NCI-H69 (cell line): ENCODE measurements around the gene OTX2.

Source experiments
- DNase-seq: peaks from one replicate; lab custom pipeline; 2025; lab: John Stamatoyannopoulos, UW

The OTX2 gene

DNA sequence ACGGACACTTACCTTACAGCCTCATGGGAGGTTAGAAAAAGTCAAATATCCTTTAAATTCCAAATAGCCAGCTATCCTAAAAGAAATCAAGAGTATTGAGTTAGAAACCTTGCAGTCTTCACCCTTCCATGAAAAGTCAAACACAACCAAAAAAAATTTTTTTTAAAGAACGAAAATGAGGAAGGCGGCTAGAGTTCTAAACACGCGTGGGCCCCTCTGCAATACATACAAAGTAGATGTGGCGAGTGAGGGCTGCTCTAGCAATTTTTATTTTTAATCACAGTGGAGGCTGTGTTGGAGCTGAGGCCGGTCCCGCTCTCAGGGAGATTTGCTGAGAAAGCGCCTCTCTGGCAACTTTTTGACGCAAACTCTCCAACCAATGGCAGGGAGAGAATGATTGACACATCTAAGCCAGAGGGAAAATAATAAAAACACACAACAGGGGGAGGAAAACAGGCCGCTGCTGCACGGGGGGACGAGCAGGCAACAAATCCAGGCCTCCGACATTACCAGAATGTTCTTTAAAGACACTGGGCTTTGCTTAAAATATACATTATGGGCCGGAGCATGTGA lies at the start of gene OTX2:
OTX2 (minus strand) TSS at position 333 of the 573 bp plus-strand sequence. CDS start 5,023 bp downstream, outside the sequence.
- DNase-seq = no peak

DNA sequence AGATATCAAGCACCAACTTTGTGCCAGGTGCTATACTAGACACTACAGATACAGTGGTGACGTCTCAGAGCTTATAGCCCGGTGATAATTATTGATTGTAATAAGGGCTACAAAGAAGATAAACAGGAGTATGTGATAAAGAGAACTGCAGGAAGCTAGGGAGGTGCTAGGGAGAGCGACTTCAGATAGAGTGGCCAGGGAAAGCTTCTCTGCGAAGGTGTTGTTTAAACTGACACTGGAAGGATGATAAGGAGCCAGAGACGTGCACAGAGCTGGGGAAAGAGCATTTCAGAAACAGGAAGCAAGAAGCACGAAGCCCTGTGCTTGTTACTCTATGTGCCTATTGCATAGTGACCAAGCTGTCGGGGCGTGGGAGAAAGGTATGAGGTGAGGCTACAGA lies 48.1 kb upstream of the OTX2 start:
- DNase-seq = no peak

GRCh38 chr14:56857216-56857615 lies 46.9 kb upstream of the OTX2 start:
- no peak for DNase-seq

- DNase-seq = peak; percentile 97
These were observed 45.7 kb upstream of the OTX2 start for GRCh38 chr14:56855891-56856461.

GRCh38 chr14:56854325-56854724 lies 44.0 kb upstream of the OTX2 start:
- peak; percentile 96 for DNase-seq

DNA sequence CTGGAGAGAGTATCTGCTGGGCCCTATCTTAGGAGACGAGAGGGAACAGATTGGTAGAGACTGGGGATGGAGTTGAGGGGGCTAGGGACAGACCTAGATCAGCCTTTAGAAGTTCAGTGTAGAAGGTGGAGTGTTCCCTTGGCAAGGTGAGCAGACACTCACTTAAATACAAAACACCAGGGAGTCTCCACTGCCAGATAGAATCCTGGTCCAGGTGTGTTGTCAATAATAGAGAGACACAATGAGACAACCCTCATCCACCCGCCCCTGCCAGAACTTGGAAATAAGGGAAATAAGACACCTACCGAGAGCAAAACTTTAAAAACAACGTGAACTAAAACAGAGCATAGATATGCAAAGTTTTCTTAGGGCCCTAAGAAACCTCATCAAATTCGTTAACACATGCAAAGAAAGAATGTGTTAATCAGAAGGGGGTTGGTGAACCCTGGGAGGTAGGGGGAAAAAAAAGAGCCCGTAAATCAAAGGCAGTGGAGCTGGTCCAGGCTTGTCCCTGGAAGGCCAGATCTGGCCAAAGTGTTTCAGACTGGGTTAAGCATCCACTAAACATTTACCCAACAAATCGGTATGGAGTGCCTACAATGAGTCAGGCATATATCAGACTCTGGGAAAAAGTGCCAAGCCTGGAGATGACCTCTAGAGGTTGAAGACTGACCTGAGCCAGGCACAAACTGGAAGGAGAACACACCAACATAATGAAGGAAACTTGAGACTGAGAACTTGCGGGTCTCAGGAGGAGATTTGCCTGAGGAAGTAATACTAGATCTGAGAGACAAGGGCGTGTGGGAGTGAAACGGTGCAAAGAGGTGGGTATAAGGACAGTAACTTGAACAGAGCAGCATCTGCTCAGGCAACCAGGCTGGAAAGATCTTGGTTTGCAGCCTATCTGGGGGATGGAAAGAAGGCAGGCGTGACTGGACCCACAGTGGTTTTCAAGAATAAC lies 37.0 kb upstream of the OTX2 start:
- peak; percentile 34 for DNase-seq

GRCh38 chr14:56844406-56845002 lies 34.2 kb upstream of the OTX2 start:
- no peak for DNase-seq

- no peak for DNase-seq
These were observed 31.3 kb upstream of the OTX2 start for GRCh38 chr14:56841611-56842010.

- DNase-seq = no peak
These were observed 29.9 kb upstream of the OTX2 start for GRCh38 chr14:56840221-56840620.

- no peak for DNase-seq
These were observed 18.9 kb upstream of the OTX2 start for GRCh38 chr14:56829151-56829550.

DNA sequence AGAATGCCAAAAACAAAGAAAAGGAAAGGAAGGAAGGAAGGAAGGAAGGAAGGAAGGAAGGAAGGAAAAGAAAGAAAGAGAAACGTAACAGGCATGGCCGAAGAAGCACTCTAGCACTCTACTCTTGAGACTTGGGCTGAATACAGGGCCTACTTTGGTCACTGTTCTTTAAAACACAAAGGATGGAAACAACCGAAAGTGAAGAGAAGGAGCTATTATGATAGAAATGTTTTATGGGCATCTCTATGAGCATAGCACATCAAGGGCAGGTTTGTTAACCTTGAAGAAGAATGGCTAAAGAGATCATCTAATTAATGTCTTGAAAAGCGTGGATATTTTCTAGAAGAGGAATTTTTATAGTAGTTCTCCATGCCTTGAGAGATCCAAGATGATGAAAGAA lies 15.9 kb upstream of the OTX2 start:
- DNase-seq = no peak

DNA sequence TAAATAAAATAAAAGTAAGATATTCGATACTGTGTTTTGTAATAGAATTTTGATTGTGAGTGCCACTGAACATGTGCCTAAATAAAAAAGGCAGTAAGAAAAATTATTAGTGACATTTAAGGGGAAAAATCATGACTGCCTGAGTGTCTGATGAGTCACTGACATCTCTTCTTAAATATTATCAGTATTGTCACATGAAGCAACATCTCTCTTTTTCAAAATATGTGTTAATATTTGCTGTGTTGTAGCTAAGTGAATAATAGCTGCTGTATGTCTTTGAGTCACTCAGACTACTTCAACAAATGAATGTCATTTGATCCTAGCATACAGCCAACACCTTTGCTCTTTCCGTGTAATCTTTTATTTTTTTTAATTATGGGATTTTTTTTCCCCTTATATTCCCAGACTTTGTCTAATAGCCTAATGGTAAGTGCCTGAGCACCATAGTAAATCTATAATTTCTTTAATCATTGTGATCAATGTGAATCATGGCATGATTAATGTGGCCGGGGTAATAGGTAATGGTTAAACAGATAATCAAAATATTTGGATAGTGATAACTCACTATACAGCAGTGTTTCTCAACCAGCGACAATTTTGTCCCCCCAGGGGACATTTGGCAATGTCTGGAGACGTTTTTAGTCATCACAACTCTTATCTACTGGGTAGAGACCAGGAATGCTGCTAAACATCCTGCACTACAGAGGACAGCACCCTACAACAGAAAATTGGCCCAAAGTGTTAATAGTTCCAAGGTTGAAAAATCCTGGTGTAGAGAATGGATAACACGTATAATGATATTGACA lies 11.7 kb upstream of the OTX2 start:
- peak; percentile 93 for DNase-seq

- peak; percentile 79 for DNase-seq
These were observed 10.9 kb upstream of the OTX2 start for GRCh38 chr14:56821177-56821576.

- DNase-seq = no peak
These were observed 7.2 kb upstream of the OTX2 start for GRCh38 chr14:56817396-56817921.

DNA sequence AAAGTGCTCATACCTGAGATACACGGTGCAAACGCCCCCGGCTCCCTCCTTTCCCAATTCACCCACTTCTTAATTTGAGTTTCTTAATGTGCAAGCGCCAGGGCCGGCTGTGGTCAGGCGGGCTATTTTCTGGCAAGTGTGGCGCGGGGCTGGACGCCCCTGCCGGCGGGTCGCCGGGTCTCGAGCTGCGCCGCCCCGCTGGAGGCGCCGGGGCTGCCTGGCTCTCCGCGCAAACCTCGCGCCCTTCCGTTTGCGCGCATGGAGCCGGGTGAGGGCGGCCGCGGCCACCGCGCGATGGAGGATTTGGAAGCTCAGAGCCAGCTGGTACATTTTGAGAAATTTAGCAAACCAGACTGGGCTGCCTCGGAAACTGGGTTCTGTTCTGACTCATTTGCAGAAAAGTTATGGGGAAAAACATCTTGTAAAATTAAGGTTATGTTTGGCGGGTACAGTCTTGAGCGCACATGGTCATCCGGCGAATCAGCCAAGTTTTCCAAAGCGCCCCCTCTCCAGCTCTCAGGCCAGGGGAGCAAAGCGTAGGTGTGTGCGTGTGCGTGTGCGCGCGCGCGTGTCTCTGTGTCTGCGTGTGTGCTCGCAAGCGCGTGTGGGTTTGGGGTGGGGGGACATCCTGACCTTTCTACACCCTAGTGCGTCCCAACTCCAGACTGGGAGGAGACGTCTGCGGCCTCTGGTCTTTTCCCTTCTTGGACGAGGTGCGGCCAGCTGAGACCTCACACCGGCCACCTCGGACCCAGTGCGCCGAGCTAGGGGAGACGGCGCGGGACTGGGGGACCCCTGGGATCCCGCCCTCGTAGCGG lies 6.5 kb upstream of the OTX2 start:
- no peak for DNase-seq

- DNase-seq = no peak
These were observed 5.5 kb upstream of the OTX2 start for GRCh38 chr14:56815745-56816144.

DNA sequence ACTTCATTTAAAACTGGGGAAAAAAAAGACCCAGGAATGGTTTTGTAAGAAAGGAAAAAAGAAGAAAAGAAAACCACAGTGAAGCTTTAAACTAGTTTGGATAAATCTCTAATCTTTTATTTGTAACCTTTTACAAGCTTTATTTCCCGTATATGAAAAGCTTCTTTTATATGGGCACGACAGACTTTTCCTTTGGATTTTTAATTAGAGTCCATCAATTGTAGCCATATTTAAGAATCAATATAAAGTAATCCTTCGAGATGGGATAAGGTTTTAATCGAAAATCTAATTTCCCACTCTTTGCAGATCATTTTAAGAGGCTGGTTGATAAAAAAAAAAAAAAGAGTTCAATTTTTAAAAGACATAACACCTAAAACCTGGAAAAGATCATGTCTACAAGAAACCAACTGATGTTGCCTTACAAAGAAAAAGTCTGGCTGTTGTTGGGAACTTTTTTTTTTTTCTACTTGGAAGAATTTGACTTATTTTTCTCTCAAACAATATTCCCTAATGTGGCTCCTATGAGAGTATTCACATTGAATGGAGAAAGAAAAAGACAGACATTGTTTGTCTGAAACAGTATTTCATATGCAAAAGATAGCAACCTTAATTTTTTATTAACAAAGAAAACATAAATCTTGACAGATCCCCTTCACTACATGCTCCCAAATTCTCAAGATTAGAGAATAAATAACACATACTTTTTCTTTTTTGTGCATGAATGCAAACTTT lies 4.9 kb upstream of the OTX2 start:
- no peak for DNase-seq

DNA sequence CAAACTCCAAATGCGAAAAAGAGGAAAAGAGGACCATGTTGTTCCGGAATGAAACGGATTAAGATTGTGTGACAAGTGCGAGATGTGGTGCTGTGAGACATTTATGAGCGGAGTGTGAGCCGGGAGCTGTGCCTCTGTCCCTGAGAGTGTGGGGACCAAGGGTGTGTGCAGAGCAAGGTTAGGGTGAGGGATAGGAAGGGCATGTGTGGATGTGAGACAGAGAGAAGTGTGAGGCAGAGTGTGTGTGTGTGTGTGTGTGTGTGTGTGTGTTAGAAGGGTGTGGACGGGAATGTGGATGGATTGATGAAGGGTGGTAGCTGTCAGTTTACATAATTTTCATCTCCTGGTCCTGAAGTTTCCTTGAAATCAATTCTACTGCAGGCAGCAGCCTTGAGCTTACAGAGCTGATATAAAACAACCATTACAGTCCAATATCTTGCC lies 4.3 kb upstream of the OTX2 start:
- peak; percentile 8 for DNase-seq

- DNase-seq = no peak
These were observed 2.9 kb upstream of the OTX2 start for GRCh38 chr14:56813143-56813551.
